HL-60 (cell line): ENCODE data around the gene TEX54.

Source experiments
- DNase-seq, 2 experiments: peaks; one replicate each; pipeline ENCODE4 v3.0.0-alpha.2; 2010 to 2020; ENCODE audit warnings: low read depth in 1 of 2, low spot score in 1 of 2
- H3K27ac ChIP-seq: fragments of 250-450 bp; sonication (Bioruptor Pico); replicated peaks from 2 replicates; pipeline ENCODE4 v1.5.1; 2020; ENCODE audit warnings: mild to moderate bottlenecking, moderate library complexity
- H3K27me3 ChIP-seq: fragments of 250-450 bp; sonication (Bioruptor Pico); 2 replicates; pipeline ENCODE4 v1.5.1; 2021; ENCODE audit warnings: mild to moderate bottlenecking, moderate library complexity; ENCODE audit not compliant: insufficient read depth, poor library complexity, severe bottlenecking
- H3K4me3 ChIP-seq: replicated peaks from 2 replicates; pipeline ENCODE4 v1.5.1; 2011; ENCODE audit warnings: mild to moderate bottlenecking, control low read depth, low read length; ENCODE audit not compliant: insufficient read depth
- GABPA ChIP-seq: IDR thresholded peaks from 2 replicates; pipeline ENCODE4 v1.6.1; 2012; ENCODE audit warnings: low read depth
- POLR2AphosphoS5 ChIP-seq: IDR thresholded peaks from 2 replicates; pipeline ENCODE4 v1.6.1; 2012; ENCODE audit warnings: low read depth
- SPI1 ChIP-seq: IDR thresholded peaks from 2 replicates; pipeline ENCODE4 v1.6.1; 2012; ENCODE audit warnings: low read depth, mild to moderate bottlenecking, borderline replicate concordance
- TF ChIP-seq, protein P1 (sequence below): IDR thresholded peaks from 2 replicates; pipeline ENCODE4 v1.6.1; 2012; ENCODE audit warnings: low read depth; ENCODE audit not compliant: insufficient replicate concordance
- TF ChIP-seq, protein P2 (sequence below): IDR thresholded peaks from one replicate; pipeline ENCODE4 v1.5.1; 2011; ENCODE audit warnings: low read length, control low read depth, inconsistent platforms; ENCODE audit not compliant: insufficient read depth

The TEX54 gene

DNA sequence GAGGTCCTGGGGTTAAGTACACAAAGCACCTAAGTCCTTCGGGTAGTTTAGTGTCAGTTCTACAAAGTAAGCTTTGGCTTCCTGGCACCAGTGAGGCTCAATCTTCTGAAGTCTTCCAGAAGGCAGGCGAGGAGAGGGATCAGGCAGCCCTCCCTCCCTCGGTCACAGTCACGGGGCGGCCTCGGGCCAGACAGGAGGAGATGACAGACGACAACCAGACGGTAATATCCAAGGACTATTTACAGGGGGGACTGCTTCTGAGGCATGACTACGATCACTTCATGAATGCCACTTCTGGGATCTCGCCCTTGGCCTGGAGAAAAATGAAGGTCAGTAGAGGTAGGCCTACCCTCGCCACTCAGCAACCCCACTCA, 40.5 kb downstream of the TEX54 start:
- Histone ChIP-seq H3K27ac (peak overlapping the region; percentile 87), H3K27me3 (no peaks in the 10 kb centered on the region), H3K4me3 (peak overlapping the region; percentile 97)
- DNase-seq, result no peak
- TF ChIP-seq, protein P1, sequence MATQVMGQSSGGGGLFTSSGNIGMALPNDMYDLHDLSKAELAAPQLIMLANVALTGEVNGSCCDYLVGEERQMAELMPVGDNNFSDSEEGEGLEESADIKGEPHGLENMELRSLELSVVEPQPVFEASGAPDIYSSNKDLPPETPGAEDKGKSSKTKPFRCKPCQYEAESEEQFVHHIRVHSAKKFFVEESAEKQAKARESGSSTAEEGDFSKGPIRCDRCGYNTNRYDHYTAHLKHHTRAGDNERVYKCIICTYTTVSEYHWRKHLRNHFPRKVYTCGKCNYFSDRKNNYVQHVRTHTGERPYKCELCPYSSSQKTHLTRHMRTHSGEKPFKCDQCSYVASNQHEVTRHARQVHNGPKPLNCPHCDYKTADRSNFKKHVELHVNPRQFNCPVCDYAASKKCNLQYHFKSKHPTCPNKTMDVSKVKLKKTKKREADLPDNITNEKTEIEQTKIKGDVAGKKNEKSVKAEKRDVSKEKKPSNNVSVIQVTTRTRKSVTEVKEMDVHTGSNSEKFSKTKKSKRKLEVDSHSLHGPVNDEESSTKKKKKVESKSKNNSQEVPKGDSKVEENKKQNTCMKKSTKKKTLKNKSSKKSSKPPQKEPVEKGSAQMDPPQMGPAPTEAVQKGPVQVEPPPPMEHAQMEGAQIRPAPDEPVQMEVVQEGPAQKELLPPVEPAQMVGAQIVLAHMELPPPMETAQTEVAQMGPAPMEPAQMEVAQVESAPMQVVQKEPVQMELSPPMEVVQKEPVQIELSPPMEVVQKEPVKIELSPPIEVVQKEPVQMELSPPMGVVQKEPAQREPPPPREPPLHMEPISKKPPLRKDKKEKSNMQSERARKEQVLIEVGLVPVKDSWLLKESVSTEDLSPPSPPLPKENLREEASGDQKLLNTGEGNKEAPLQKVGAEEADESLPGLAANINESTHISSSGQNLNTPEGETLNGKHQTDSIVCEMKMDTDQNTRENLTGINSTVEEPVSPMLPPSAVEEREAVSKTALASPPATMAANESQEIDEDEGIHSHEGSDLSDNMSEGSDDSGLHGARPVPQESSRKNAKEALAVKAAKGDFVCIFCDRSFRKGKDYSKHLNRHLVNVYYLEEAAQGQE, result no peak
- TF ChIP-seq GABPA (no peak), SPI1 (no peak), POLR2AphosphoS5 (no peak)
- TF ChIP-seq, protein P2, sequence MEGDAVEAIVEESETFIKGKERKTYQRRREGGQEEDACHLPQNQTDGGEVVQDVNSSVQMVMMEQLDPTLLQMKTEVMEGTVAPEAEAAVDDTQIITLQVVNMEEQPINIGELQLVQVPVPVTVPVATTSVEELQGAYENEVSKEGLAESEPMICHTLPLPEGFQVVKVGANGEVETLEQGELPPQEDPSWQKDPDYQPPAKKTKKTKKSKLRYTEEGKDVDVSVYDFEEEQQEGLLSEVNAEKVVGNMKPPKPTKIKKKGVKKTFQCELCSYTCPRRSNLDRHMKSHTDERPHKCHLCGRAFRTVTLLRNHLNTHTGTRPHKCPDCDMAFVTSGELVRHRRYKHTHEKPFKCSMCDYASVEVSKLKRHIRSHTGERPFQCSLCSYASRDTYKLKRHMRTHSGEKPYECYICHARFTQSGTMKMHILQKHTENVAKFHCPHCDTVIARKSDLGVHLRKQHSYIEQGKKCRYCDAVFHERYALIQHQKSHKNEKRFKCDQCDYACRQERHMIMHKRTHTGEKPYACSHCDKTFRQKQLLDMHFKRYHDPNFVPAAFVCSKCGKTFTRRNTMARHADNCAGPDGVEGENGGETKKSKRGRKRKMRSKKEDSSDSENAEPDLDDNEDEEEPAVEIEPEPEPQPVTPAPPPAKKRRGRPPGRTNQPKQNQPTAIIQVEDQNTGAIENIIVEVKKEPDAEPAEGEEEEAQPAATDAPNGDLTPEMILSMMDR, result no peak

DNA sequence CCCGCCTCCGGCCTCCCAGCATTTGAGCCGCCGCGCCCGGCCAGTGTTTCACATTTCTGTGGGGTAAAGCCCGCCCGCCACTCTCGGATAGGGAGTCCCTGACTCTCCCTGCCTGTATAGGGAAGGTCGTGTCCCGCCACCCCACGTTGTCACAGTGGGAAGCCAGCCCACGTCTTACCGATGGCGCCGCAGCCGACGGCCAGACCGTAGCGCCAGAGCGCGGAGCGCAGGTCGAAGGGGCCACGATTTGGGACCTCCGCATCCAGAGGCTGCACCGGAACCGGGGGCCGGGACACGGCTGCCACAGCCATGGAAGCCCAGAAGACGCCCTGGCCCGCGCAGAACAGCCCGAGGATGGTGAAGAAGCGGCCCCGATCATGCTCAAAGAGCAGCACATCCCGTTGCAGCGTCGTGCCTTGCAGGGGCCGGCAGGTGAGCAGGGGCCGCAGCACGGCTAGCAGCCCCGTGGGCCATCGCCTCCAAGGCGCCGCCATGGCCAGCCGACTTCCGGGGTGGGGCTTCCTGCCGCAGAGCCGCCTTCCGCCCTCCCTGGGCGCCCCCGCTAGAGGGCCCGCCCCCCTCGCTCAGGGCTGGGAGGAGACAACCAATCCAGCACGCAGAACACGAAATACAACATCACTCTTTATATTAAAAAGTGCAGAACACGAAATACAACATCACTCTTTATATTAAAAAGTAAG, 41.0 kb downstream of the TEX54 start, which contains the start of gene TMEM223:
TMEM223 (minus strand) TSS at position 506 of the 701 bp plus-strand sequence; CDS start at position 494, 12 bp downstream.
- Histone ChIP-seq H3K4me3 (peak within 1 kb of the TSS; percentile 97), H3K27ac (peak within 1 kb of the TSS; percentile 87)
- peak in 1 of 2 experiments; percentile 88 for DNase-seq

DNA sequence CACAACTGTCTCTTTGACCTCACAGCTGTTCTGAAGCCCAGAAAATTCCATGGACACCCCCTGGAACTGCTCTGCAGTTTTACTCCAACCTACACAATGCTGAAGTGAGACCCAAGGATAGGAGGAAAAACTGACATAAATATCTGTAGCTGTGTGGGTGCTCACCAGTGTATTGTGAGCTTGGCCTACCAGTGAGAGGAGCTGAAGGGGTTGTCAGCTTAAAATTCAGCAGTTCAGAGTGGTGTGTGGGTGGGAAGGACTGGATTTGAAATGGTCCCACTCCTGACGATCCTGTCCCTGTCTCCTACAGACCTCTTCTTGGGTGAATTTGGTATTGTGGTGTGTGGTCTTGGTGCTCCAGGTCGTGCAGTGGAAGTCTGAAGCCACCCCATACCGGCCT, 43.1 kb downstream of the TEX54 start:
- TF ChIP-seq, protein P1, result no peak
- TF ChIP-seq SPI1 (no peak), GABPA (no peak), POLR2AphosphoS5 (no peak)
- TF ChIP-seq, protein P2, result no peak
- Histone ChIP-seq H3K27ac (no peak overlapping the region), H3K4me3 (no peak overlapping the region), H3K27me3 (no peaks in the 10 kb centered on the region)
- DNase-seq, result no peak

More for the DNA sequence above, 41.0 kb downstream of the TEX54 start, which contains the start of gene TMEM223:
- no peaks in the 10 kb centered on the region for H3K27me3 ChIP-seq
- TF ChIP-seq SPI1 (no peak), GABPA (peak; percentile 82), POLR2AphosphoS5 (peak; percentile 96)
- TF ChIP-seq, protein P2, result no peak
- TF ChIP-seq, protein P1, result peak; percentile 50
